ENCODE measurements around the gene SSRP1.

- no peak for TF ChIP-seq POLR2A (IDR thresholded peaks at IDR 0.05)
- TF ChIP-seq CTCF (IDR thresholded peaks at IDR 0.05), result no peak
Measured at GRCh38 chr11:57361926-57362325, 26.2 kb upstream of the SSRP1 start.

Measured in heart left ventricle (tissue), 13 donors.